HuH-7 (cell line): ENCODE results near the gene CDKN2B.

Experiments used
- DNase-seq: peaks from one replicate; pipeline ENCODE4 v3.0.0; 2011; ENCODE audit warnings: low spot score

Gene CDKN2B

DNA sequence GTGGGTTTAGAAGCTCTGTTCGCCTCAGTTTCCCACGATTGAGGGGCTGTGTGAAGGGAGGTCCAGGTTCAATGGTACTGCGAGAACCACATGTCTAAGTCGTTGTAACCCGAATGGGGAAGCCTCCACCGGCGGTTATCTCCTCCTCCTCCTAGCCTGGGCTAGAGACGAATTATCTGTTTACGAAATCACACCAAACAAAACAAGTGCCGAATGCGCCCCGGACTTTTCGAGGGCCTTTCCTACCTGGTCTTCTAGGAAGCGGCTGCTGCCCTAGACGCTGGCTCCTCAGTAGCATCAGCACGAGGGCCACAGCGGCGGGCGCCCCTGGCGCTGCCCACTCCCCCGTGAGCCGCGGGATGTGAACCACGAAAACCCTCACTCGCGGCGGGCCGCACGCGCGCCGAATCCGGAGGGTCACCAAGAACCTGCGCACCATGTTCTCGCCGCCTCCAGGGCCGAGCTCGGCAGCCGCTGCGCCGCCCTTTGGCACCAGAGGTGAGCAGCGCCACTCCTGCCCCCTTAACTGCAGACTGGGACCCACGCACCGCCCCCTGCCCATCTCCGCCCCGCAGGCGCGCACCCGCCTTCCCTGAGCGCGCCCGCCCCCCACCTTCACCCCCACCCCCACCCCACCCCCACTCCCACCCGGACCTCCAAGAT is 15.1 kb downstream of the CDKN2B start, which contains the start of gene CDKN2A:
Gene CDKN2A (minus strand): TSS at position 500 of the 663 bp plus-strand sequence.
- DNase-seq, result peak; percentile 62

DNA sequence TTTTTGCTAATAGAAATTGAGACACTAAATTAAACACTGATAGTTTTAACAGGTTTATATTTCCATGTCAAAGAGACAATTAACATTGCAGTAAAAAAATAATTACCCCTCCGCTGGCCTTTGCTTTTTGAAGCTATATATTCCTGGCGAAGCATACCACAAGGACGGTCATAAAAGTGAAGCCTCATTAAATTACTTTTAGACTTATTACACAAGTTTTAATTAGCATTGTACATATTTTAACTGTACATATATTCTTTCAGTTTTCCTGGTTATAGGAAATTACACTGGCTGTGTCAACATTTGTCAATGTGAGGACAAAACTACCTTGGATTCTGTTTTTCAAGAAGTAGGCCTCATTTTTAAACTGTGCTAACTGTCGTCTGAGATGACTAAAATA is 16.1 kb downstream of the CDKN2B start:
- no peak for DNase-seq

DNA sequence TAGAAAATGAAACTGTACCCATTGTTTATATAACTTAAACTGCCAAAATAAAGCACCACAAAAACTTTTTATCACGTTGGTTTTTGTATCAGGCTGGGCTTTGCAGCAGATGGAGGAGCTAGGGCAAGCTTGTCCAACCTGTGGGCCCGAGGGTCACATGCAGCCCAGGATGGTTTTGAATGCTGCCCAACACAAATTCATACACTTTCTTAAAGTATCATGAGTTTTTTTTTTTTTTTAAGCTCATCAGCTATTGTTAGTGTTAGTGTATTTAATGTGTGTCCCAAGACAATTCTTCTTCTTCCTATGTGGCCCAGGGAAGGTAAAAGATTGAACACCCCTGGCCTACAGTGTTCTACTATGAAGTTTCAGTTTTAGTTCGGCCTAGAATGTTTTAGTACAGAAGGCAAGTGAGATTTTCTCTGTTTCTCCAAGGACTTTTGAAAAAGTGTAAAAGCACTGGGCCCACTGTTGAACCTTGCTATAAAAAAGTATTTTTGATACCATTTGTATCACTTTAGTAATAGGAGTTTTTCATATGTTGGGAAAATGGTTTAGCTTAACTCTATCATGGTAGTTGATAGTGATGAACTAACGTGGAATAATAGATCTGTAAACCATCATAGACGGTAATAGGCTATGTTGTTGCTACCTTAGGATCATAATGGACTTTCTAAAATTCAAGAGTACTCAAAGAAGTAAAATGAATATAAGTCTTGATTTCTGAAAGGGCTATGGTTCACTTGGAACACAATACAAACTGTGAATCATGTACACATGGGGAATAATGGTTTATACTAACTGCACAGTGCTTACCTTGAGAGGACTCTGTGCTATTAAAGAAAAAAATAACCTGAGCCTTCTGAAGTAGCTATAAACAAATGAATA is 17.8 kb downstream of the CDKN2B start:
- no peak for DNase-seq

- DNase-seq, result no peak
Measured at GRCh38 chr9:21989440-21990189, 19.5 kb downstream of the CDKN2B start.

GRCh38 chr9:21988056-21988990 is 20.8 kb downstream of the CDKN2B start:
- DNase-seq, result no peak

- no peak for DNase-seq
Measured at GRCh38 chr9:21985964-21986667, 23.0 kb downstream of the CDKN2B start.

GRCh38 chr9:21984101-21984500 is 25.0 kb downstream of the CDKN2B start:
- DNase-seq, result no peak

- DNase-seq, result no peak
Measured at GRCh38 chr9:21983561-21983935, 25.6 kb downstream of the CDKN2B start.

- DNase-seq, result no peak
Measured at GRCh38 chr9:21982861-21983560, 26.1 kb downstream of the CDKN2B start.

GRCh38 chr9:21982391-21982790 is 26.7 kb downstream of the CDKN2B start:
- DNase-seq, result no peak

GRCh38 chr9:21976334-21976875 is 32.7 kb downstream of the CDKN2B start:
- DNase-seq, result no peak

DNA sequence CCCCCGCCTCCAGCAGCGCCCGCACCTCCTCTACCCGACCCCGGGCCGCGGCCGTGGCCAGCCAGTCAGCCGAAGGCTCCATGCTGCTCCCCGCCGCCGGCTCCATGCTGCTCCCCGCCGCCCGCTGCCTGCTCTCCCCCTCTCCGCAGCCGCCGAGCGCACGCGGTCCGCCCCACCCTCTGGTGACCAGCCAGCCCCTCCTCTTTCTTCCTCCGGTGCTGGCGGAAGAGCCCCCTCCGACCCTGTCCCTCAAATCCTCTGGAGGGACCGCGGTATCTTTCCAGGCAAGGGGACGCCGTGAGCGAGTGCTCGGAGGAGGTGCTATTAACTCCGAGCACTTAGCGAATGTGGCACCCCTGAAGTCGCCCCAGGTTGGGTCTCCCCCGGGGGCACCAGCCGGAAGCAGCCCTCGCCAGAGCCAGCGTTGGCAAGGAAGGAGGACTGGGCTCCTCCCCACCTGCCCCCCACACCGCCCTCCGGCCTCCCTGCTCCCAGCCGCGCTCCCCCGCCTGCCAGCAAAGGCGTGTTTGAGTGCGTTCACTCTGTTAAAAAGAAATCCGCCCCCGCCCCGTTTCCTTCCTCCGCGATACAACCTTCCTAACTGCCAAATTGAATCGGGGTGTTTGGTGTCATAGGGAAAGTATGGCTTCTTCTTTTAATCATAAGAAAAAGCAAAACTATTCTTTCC is 34.2 kb downstream of the CDKN2B start:
- no peak for DNase-seq

- no peak for DNase-seq
Measured at GRCh38 chr9:21974343-21974721, 34.8 kb downstream of the CDKN2B start.

GRCh38 chr9:21972361-21972760 is 36.7 kb downstream of the CDKN2B start:
- DNase-seq, result no peak

- DNase-seq, result no peak
Measured at GRCh38 chr9:21970800-21971640, 38.1 kb downstream of the CDKN2B start.

GRCh38 chr9:21969951-21970799 is 38.9 kb downstream of the CDKN2B start:
- DNase-seq, result no peak
